H1 (cell line): ENCODE data around the gene MOGAT2. TPM values are rescaled to one million over a fixed set of nuclear protein-coding genes. Genes with fewer than 3 reads are reported as not detected.

ENCODE experiments used
- CTCF ChIA-PET: fragments of 300-600 bp; sonication (Branson Sonifier 250); formaldehyde crosslinking; loops from one replicate; lab custom pipeline; 2021; ENCODE audit not compliant: partially characterized antibody; lab: Charles Lee
- POLR2A ChIA-PET: fragments of 300-600 bp; sonication (Branson Sonifier 250); formaldehyde crosslinking; loops from one replicate; lab custom pipeline; 2021; ENCODE audit warnings: inconsistent platforms; ENCODE audit not compliant: partially characterized antibody; lab: Charles Lee
- DNase-seq, 2 experiments: peaks; one replicate each; pipeline versions ENCODE4 v3.0.0 to v3.0.0-alpha.2; 2010 to 2022; ENCODE audit warnings: low spot score in 2 of 2, low read depth in 1 of 2, mixed read lengths in 1 of 2
- FAIRE-seq: peaks from 2 replicates; lab custom pipeline; 2011; peaks lifted over from hg19 to GRCh38; lab: Jason Lieb, UNC
- H2AFZ ChIP-seq: 2 replicates; pipeline ENCODE4 v1.8.1; 2012; ENCODE audit warnings: low read length, inconsistent platforms
- H2AK5ac ChIP-seq: 2 replicates; pipeline ENCODE4 v1.6.1; 2013; ENCODE audit warnings: low read depth, low read length
- H2BK120ac ChIP-seq: replicated peaks from 2 replicates; pipeline ENCODE3; 2013; ENCODE audit warnings: low read depth, low read length, inconsistent platforms
- H2BK12ac ChIP-seq: 2 replicates; pipeline ENCODE4 v1.6.1; 2013; ENCODE audit warnings: low read depth, low read length
- H2BK15ac ChIP-seq: 2 replicates; pipeline ENCODE4 v1.6.1; 2013; ENCODE audit warnings: low read length
- H2BK20ac ChIP-seq: 2 replicates; pipeline ENCODE4 v1.6.1; 2013; ENCODE audit warnings: low read length
- H2BK5ac ChIP-seq: 2 replicates; pipeline ENCODE4 v1.6.1; 2013; ENCODE audit warnings: low read depth, low read length
- H3K14ac ChIP-seq: 2 replicates; pipeline ENCODE4 v1.6.1; 2013; ENCODE audit warnings: inconsistent platforms; ENCODE audit not compliant: insufficient read length
- H3K18ac ChIP-seq: 2 replicates; pipeline ENCODE4 v1.6.1; 2013; ENCODE audit warnings: low read length; ENCODE audit errors: extremely low read depth
- H3K23ac ChIP-seq: 2 replicates; pipeline ENCODE4 v1.6.1; 2013; ENCODE audit warnings: inconsistent platforms; ENCODE audit not compliant: insufficient read length
- H3K23me2 ChIP-seq: 2 replicates; pipeline ENCODE4 v1.6.1; 2013; ENCODE audit warnings: low read depth, low read length
- H3K27ac ChIP-seq: 2 replicates; pipeline ENCODE4 v1.6.1; 2011; ENCODE audit warnings: low read depth, low read length, inconsistent platforms
- H3K27me3 ChIP-seq, 4 experiments: replicated peaks in 1 of 4; 1 replicate in 1 of 4; 2 replicates in 3 of 4; pipeline versions ENCODE4 v1.6.1 to v1.8.1; 2011 to 2013; ENCODE audit warnings: low read length in 3 of 4, mild to moderate bottlenecking in 3 of 4, inconsistent platforms in 2 of 4, mixed read lengths in 2 of 4, moderate library complexity in 1 of 4; ENCODE audit not compliant: control insufficient read depth in 3 of 4, insufficient read depth in 3 of 4; ENCODE audit errors: extremely low read depth in 1 of 4
- H3K36me3 ChIP-seq, 4 experiments: 2 replicates each; pipeline versions ENCODE4 v1.6.1 to v1.8.1; 2011 to 2013; ENCODE audit warnings: mild to moderate bottlenecking in 4 of 4, low read length in 3 of 4, moderate library complexity in 2 of 4, control low read depth in 1 of 4, inconsistent platforms in 1 of 4; ENCODE audit not compliant: insufficient read depth in 4 of 4, control insufficient read depth in 2 of 4
- H3K4ac ChIP-seq: replicated peaks from 2 replicates; pipeline ENCODE3; 2013; ENCODE audit warnings: low read length, low read depth, mixed read lengths, inconsistent platforms; ENCODE audit not compliant: insufficient read length
- H3K4me1 ChIP-seq, 4 experiments: replicated peaks in 1 of 4; 1 replicate in 1 of 4; 2 replicates in 3 of 4; pipeline versions ENCODE4 v1.6.1 to v1.8.1; 2011 to 2013; ENCODE audit warnings: low read length in 3 of 4, inconsistent platforms in 2 of 4, mixed read lengths in 1 of 4; ENCODE audit not compliant: insufficient read depth in 4 of 4, control insufficient read depth in 3 of 4
- H3K4me2 ChIP-seq, 2 experiments: 2 replicates each; pipeline versions ENCODE4 v1.6.1 to v1.8.1; 2011 to 2013; ENCODE audit warnings: low read depth in 2 of 2, low read length in 2 of 2, control low read depth in 1 of 2, inconsistent platforms in 1 of 2, mild to moderate bottlenecking in 1 of 2; ENCODE audit not compliant: insufficient read depth in 1 of 2
- H3K4me3 ChIP-seq, 4 experiments: fragments of 200-600, 300-600 bp in 1 of 4; sonication (generic), shearing (Covaris generic), sonication (Bioruptor Twin) in 1 of 4; 2 replicates each; pipeline versions ENCODE4 v1.5.1 to v1.8.1; 2011 to 2016; ENCODE audit warnings: low read length in 4 of 4, low read depth in 3 of 4, control low read depth in 2 of 4, inconsistent platforms in 2 of 4, mild to moderate bottlenecking in 2 of 4, mixed read lengths in 1 of 4, moderate library complexity in 1 of 4; ENCODE audit not compliant: insufficient read depth in 2 of 4; ENCODE audit errors: extremely low read depth in 1 of 4
- H3K56ac ChIP-seq: replicated peaks from 2 replicates; pipeline ENCODE3; 2013; ENCODE audit warnings: low read depth, mild to moderate bottlenecking, mixed read lengths, low read length, inconsistent platforms; ENCODE audit not compliant: insufficient read length
- H3K79me1 ChIP-seq: 2 replicates; pipeline ENCODE4 v1.6.1; 2013; ENCODE audit warnings: low read depth, low read length, control low read depth
- H3K79me2 ChIP-seq, 2 experiments: 2 replicates each; pipeline versions ENCODE4 v1.6.1 to v1.8.1; 2012 to 2013; ENCODE audit warnings: low read length in 2 of 2, mild to moderate bottlenecking in 2 of 2, inconsistent platforms in 1 of 2; ENCODE audit not compliant: insufficient read depth in 2 of 2, control insufficient read depth in 1 of 2
- H3K9ac ChIP-seq, 4 experiments: replicated peaks in 1 of 4; 1 replicate in 1 of 4; 2 replicates in 3 of 4; pipeline versions ENCODE4 v1.6.1 to v1.8.1; 2011 to 2013; ENCODE audit warnings: low read depth in 3 of 4, low read length in 3 of 4, control low read depth in 2 of 4, mild to moderate bottlenecking in 2 of 4, moderate library complexity in 2 of 4, inconsistent platforms in 1 of 4; ENCODE audit errors: extremely low read depth in 1 of 4
- H3K9me3 ChIP-seq, 2 experiments: 2 replicates each; pipeline versions ENCODE4 v1.6.1 to v1.8.1; 2012 to 2013; ENCODE audit warnings: mild to moderate bottlenecking in 2 of 2, moderate library complexity in 2 of 2, control low read depth in 1 of 2, inconsistent platforms in 1 of 2, low read depth in 1 of 2, low read length in 1 of 2, mixed read lengths in 1 of 2; ENCODE audit not compliant: insufficient read depth in 2 of 2
- H4K20me1 ChIP-seq, 2 experiments: replicated peaks in 1 of 2; 2 replicates each; pipeline versions ENCODE3 to v1.8.1; 2011 to 2013; ENCODE audit warnings: inconsistent platforms in 2 of 2, low read length in 2 of 2, mild to moderate bottlenecking in 1 of 2; ENCODE audit not compliant: insufficient read depth in 2 of 2, control insufficient read depth in 1 of 2
- H4K5ac ChIP-seq: 2 replicates; pipeline ENCODE4 v1.6.1; 2013; ENCODE audit warnings: low read length, low read depth, mixed read lengths, inconsistent platforms; ENCODE audit not compliant: insufficient read length
- H4K8ac ChIP-seq: 2 replicates; pipeline ENCODE4 v1.8.0; 2013; ENCODE audit warnings: mild to moderate bottlenecking, moderate library complexity, low read length, inconsistent platforms; ENCODE audit not compliant: insufficient read depth; ENCODE audit errors: extremely low read depth
- H4K91ac ChIP-seq: replicated peaks from 2 replicates; pipeline ENCODE3; 2013; ENCODE audit warnings: low read length, mixed read lengths, inconsistent platforms; ENCODE audit not compliant: insufficient read length
- BRCA1 ChIP-seq: IDR thresholded peaks from 2 replicates; pipeline ENCODE4 v1.6.1; 2012; ENCODE audit warnings: low read depth, low read length, improper control_type of control experiment
- EP300 ChIP-seq, 2 experiments: IDR thresholded peaks; 1 replicate in 1 of 2; 2 replicates in 1 of 2; pipeline ENCODE4 v1.6.1; 2011 to 2012; ENCODE audit warnings: low read depth in 2 of 2, low read length in 2 of 2, mild to moderate bottlenecking in 2 of 2, borderline replicate concordance in 1 of 2, inconsistent platforms in 1 of 2, moderate library complexity in 1 of 2
- HDAC2 ChIP-seq, 2 experiments: fragments of 300-600 bp in 1 of 2; sonication (generic) in 1 of 2; IDR thresholded peaks; 2 replicates each; pipeline ENCODE4 v1.6.1; 2011 to 2012; ENCODE audit warnings: low read depth in 2 of 2, low read length in 2 of 2, mild to moderate bottlenecking in 2 of 2, moderate library complexity in 2 of 2, borderline replicate concordance in 1 of 2, inconsistent platforms in 1 of 2
- JUN ChIP-seq: IDR thresholded peaks from 2 replicates; pipeline ENCODE4 v1.6.1; 2011; ENCODE audit warnings: low read depth, mild to moderate bottlenecking, improper control_type of control experiment, low read length
- NRF1 ChIP-seq: IDR thresholded peaks from 2 replicates; pipeline ENCODE4 v1.6.1; 2011; ENCODE audit warnings: mild to moderate bottlenecking, low read depth, low read length, improper control_type of control experiment
- PHF8 ChIP-seq: fragments of 200-600 bp; sonication (generic); conservative IDR thresholded peaks from 2 replicates; pipeline ENCODE4 v1.7.1; 2012; ENCODE audit warnings: low read depth, mild to moderate bottlenecking, inconsistent platforms, low read length, moderate library complexity
- RAD21 ChIP-seq, 2 experiments: IDR thresholded peaks in 1 of 2; conservative IDR thresholded peaks in 1 of 2; 2 replicates each; pipeline ENCODE4 v1.6.1; 2011; ENCODE audit warnings: low read depth in 2 of 2, low read length in 2 of 2, improper control_type of control experiment in 1 of 2, inconsistent platforms in 1 of 2, mild to moderate bottlenecking in 1 of 2, moderate library complexity in 1 of 2
- SIN3A ChIP-seq, 2 experiments: IDR thresholded peaks in 1 of 2; conservative IDR thresholded peaks in 1 of 2; 2 replicates each; pipeline ENCODE4 v1.6.1; 2011 to 2012; ENCODE audit warnings: low read length in 2 of 2, improper control_type of control experiment in 1 of 2, low read depth in 1 of 2, mild to moderate bottlenecking in 1 of 2
- SIX5 ChIP-seq: IDR thresholded peaks from 2 replicates; pipeline ENCODE4 v1.6.1; 2011; ENCODE audit warnings: mild to moderate bottlenecking, low read depth, low read length
- TAF1 ChIP-seq: IDR thresholded peaks from 2 replicates; pipeline ENCODE4 v1.6.1; 2011; ENCODE audit warnings: mild to moderate bottlenecking, low read depth, low read length
- TCF12 ChIP-seq: IDR thresholded peaks from 2 replicates; pipeline ENCODE4 v1.6.1; 2011; ENCODE audit warnings: low read depth, mild to moderate bottlenecking, low read length
- WGBS, 2 experiments: shearing (Covaris generic) in 1 of 2; methylation state at CpG; one replicate each; pipeline versions ENCODE4 v1.1.6 to v1.1.7; 2013 to 2015; ENCODE audit warnings: low lambda C conversion rate in 2 of 2, mixed read lengths in 2 of 2, inconsistent platforms in 1 of 2, low coverage in 1 of 2, missing lambda C conversion rate in 1 of 2; ENCODE audit not compliant: insufficient replicate concordance in 2 of 2, insufficient coverage in 1 of 2, insufficient read length in 1 of 2; ENCODE audit errors: extremely low coverage in 1 of 2, missing lambda C conversion rate in 1 of 2; 5-methylcytosine and 5-hydroxymethylcytosine counted together
- polyA plus RNA-seq, 7 experiments: library from polyadenylated mRNA; depleted of rRNA in 3 of 7; stranded (reverse) in 5 of 7; unstranded in 2 of 7; fragments of >200 nt in 5 of 7; fragments of 200-250 nt in 2 of 7; gene quantifications; 1 replicate in 5 of 7; 2 replicates in 1 of 7; 4 replicates in 1 of 7; pipeline versions ENCODE4 v1.2.1 to v1.2.3, GENCODE V29; 2011 to 2013; ENCODE audit warnings: missing spikeins in 2 of 7, mixed read lengths in 2 of 7
- total RNA-seq: library from RNA; stranded (reverse); fragmentation: NEBNext Ultra II Directional; extraction: Animal tissue kit (Norgen Biotek cat#: 25700); gene quantifications from 2 replicates; pipeline ENCODE4 v1.2.1, GENCODE V29; 2021
- TF ChIP-seq, protein P1 (sequence below): IDR thresholded peaks from 2 replicates; pipeline ENCODE4 v1.6.1; 2012; ENCODE audit warnings: inconsistent platforms

Gene MOGAT2
- total and polyA plus RNA-seq, 2 of the 8 experiments (the other 6 are each of a cell fraction or from before 2014, with no cell fraction given): not detected

DNA sequence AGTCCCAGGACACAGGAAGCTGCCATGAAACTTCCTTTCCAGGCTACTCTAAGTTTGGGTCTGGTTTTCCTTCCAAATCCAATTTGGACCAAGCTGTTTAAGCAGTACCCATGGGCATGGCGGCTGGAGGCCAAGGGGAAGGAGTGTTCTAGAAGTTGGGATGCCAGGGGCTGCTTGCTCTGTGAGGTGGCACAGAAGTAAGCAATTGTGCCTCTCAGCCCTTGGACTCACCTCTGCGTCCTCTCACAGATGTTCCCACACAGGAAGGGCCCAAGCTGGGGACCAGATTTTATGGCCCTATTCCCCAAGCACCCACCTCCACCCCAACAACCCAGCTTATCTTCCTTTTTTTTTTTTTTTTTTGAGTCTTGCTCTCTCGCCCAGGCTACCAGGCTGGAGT, 47.5 kb downstream of the MOGAT2 start:
- POLR2A ChIA-PET: interaction anchor here (0.7 kb wide), 1 partner anchor 10 kb away, joined by 3 read pairs; no protein-coding TSS in a partner anchor
- TF ChIP-seq, protein P1, sequence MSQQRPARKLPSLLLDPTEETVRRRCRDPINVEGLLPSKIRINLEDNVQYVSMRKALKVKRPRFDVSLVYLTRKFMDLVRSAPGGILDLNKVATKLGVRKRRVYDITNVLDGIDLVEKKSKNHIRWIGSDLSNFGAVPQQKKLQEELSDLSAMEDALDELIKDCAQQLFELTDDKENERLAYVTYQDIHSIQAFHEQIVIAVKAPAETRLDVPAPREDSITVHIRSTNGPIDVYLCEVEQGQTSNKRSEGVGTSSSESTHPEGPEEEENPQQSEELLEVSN: no peak
- TF ChIP-seq TCF12 (no peak), JUN (no peak), PHF8 (no peak), RAD21 (IDR thresholded peaks at IDR 0.05 in 1 of 2, conservative IDR thresholded peaks at IDR 0.05 in 1 of 2; ENCODE audit: low read depth in 2 of 2, low read length in 2 of 2) (no peak), BRCA1 (no peak), TAF1 (no peak), EP300 (IDR thresholded peaks at IDR 0.05; ENCODE audit: borderline replicate concordance in 1 of 2, low read depth in 2 of 2, low read length in 2 of 2) (no peak), NRF1 (no peak), SIN3A (conservative IDR thresholded peaks at IDR 0.05 in 1 of 2, IDR thresholded peaks at IDR 0.05 in 1 of 2; ENCODE audit: low read depth in 1 of 2, low read length in 2 of 2) (no peak), HDAC2 (IDR thresholded peaks at IDR 0.05; ENCODE audit: borderline replicate concordance in 1 of 2, low read depth in 2 of 2, low read length in 2 of 2) (no peak), SIX5 (no peak)

More for the DNA sequence above, 47.5 kb downstream of the MOGAT2 start:
- H2BK5ac ChIP-seq: no peak overlapping the region
- H2BK20ac ChIP-seq: no peak overlapping the region
- no peak overlapping the region for H2BK120ac ChIP-seq
- no peaks in the 10 kb centered on the region for H3K79me2 ChIP-seq
- H2BK15ac ChIP-seq: no peak overlapping the region
- H3K4me3 ChIP-seq: no peak overlapping the region
- no peak overlapping the region for H4K91ac ChIP-seq
- H4K8ac ChIP-seq: no peak overlapping the region
- H3K23me2 ChIP-seq: peaks cover 6% of the 10 kb centered on the region; the same call in 1 of the 2 replicates
- no peak overlapping the region for H4K5ac ChIP-seq
- H2AK5ac ChIP-seq: no peak overlapping the region
- H4K20me1 ChIP-seq: no peaks in the 10 kb centered on the region
- DNase-seq (no peak), FAIRE-seq (no peak)
- peaks cover 14 to 43% (median 30%) of the 10 kb centered on the region in 4 experiments for H3K27me3 ChIP-seq
- no peak overlapping the region for H3K27ac ChIP-seq
- no peak overlapping the region for H3K4ac ChIP-seq
- H3K79me1 ChIP-seq: no peaks in the 10 kb centered on the region
- no peak overlapping the region for H3K9ac ChIP-seq
- H3K36me3 ChIP-seq: no peaks in the 10 kb centered on the region
- peaks cover 0 to 18% (median 9%) of the 10 kb centered on the region in 4 experiments; a peak in 5 of 7 replicates for H3K4me1 ChIP-seq
- H2AFZ ChIP-seq: no peak overlapping the region
- H3K18ac ChIP-seq: no peak overlapping the region
- H3K23ac ChIP-seq: no peak overlapping the region
- H3K56ac ChIP-seq: no peak overlapping the region
- no peak overlapping the region for H3K14ac ChIP-seq
- no peak overlapping the region for H3K4me2 ChIP-seq
- no peak overlapping the region for H2BK12ac ChIP-seq
- CTCF ChIA-PET: interaction anchor here (1.0 to 2.5 kb wide), 3 partner anchors 38 to 59 kb away, joined by 4 to 12 read pairs (median 8); no protein-coding TSS in a partner anchor
- WGBS, 2 experiments: 92% methylated on average over 2 of the region's 3 CpGs; no CpG with 5 or more reads in 1 of the 2 experiments
- peaks cover 0 to 2% of the 10 kb centered on the region in 2 experiments; a peak in 1 of 4 replicates for H3K9me3 ChIP-seq
